DND-41 (cell line): Measurements from ENCODE around the gene CYB561A3.

ENCODE experiments used
- ATAC-seq: fragments of 200-7000 bp; cut with Tn5 transposase; 3 replicates; pipeline ENCODE4 v1.9.1; 2021; ENCODE audit warnings: low read depth; ENCODE audit not compliant: insufficient read depth
- DNase-seq: peaks from one replicate; pipeline ENCODE4 v3.0.0-alpha.2; 2020
- H2AFZ ChIP-seq: 2 replicates; pipeline ENCODE4 v1.6.0; 2012; ENCODE audit warnings: low read depth, low read length
- H3K27ac ChIP-seq: 2 replicates; pipeline ENCODE4 v1.5.1; 2012; ENCODE audit warnings: low read length, inconsistent platforms
- H3K27me3 ChIP-seq: fragments of 200-600 bp; sonication (generic); 2 replicates; pipeline ENCODE4 v1.6.0; 2012; ENCODE audit warnings: low read length, mild to moderate bottlenecking, inconsistent platforms; ENCODE audit not compliant: insufficient read depth, poor library complexity
- H3K36me3 ChIP-seq: 2 replicates; pipeline ENCODE4 v1.5.1; 2012; ENCODE audit warnings: low read length, inconsistent platforms; ENCODE audit not compliant: insufficient read depth
- H3K4me1 ChIP-seq: 2 replicates; pipeline ENCODE4 v1.5.1; 2012; ENCODE audit warnings: mild to moderate bottlenecking, low read length; ENCODE audit not compliant: insufficient read depth
- H3K4me2 ChIP-seq: 2 replicates; pipeline ENCODE4 v1.6.0; 2012; ENCODE audit warnings: mild to moderate bottlenecking, moderate library complexity, low read length, inconsistent platforms; ENCODE audit not compliant: insufficient read depth
- H3K4me3 ChIP-seq, 2 experiments: fragments of 200-600 bp in 1 of 2; shearing (Covaris generic) in 1 of 2; 2 replicates each; pipeline ENCODE4 v1.5.1; 2012 to 2016; ENCODE audit warnings: inconsistent platforms in 2 of 2, low read length in 2 of 2, mild to moderate bottlenecking in 2 of 2, low read depth in 1 of 2, moderate library complexity in 1 of 2
- H3K79me2 ChIP-seq: 2 replicates; pipeline ENCODE4 v1.6.0; 2012; ENCODE audit warnings: low read length, inconsistent platforms; ENCODE audit not compliant: insufficient read depth
- H3K9ac ChIP-seq: 2 replicates; pipeline ENCODE4 v1.6.0; 2012; ENCODE audit warnings: low read depth, mild to moderate bottlenecking, inconsistent platforms, low read length, moderate library complexity
- H3K9me3 ChIP-seq: 2 replicates; pipeline ENCODE4 v1.5.1; 2012; ENCODE audit warnings: low read length, moderate library complexity, mild to moderate bottlenecking, inconsistent platforms; ENCODE audit not compliant: insufficient read depth, severe bottlenecking
- H4K20me1 ChIP-seq: 2 replicates; pipeline ENCODE4 v1.6.0; 2012; ENCODE audit warnings: low read length; ENCODE audit not compliant: insufficient read depth
- EZH2 ChIP-seq: IDR thresholded peaks from 3 replicates; pipeline ENCODE4 v1.6.1; 2012; ENCODE audit warnings: borderline replicate concordance, low read depth, mild to moderate bottlenecking, moderate library complexity, low read length, inconsistent platforms; ENCODE audit not compliant: severe bottlenecking
- TF ChIP-seq, protein P1 (sequence below): IDR thresholded peaks from 2 replicates; pipeline ENCODE4 v1.5.1; 2012; ENCODE audit warnings: borderline replicate concordance, low read length, moderate library complexity, mild to moderate bottlenecking; ENCODE audit not compliant: poor library complexity, severe bottlenecking; ENCODE audit errors: extremely low read depth

The CYB561A3 gene

DNA sequence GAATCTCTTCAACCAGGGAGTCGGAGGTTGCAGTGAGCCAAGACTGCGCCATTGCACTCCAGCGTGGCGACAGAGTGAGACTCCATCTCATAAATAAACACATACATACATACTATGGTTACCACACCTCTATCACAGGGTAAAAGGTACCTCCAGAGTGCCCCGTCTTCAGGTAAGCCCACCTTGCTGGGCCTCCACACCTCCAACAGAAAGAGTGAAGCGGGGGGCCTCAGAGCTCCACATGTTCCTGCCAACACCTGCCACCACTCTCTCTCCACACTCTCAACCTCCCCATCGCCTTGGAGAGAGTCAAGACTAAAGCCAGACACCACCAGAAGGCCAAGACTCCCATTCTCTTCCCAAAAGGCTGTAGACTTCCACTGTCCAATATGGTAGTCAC, 56.3 kb downstream of the CYB561A3 start:
- Histone ChIP-seq H3K9me3 (no peaks in the 10 kb centered on the region), H2AFZ (no peak overlapping the region), H3K79me2 (no peaks in the 10 kb centered on the region), H3K4me2 (no peak overlapping the region), H3K27me3 (no peaks in the 10 kb centered on the region), H3K36me3 (peaks cover 98% of the 10 kb centered on the region), H3K9ac (no peak overlapping the region), H3K4me3 (no peak overlapping the region), H3K27ac (no peak overlapping the region), H3K4me1 (no peaks in the 10 kb centered on the region), H4K20me1 (peaks cover 25% of the 10 kb centered on the region; the same call in 1 of the 2 replicates)
- no peak for DNase-seq
- TF ChIP-seq, protein P1, sequence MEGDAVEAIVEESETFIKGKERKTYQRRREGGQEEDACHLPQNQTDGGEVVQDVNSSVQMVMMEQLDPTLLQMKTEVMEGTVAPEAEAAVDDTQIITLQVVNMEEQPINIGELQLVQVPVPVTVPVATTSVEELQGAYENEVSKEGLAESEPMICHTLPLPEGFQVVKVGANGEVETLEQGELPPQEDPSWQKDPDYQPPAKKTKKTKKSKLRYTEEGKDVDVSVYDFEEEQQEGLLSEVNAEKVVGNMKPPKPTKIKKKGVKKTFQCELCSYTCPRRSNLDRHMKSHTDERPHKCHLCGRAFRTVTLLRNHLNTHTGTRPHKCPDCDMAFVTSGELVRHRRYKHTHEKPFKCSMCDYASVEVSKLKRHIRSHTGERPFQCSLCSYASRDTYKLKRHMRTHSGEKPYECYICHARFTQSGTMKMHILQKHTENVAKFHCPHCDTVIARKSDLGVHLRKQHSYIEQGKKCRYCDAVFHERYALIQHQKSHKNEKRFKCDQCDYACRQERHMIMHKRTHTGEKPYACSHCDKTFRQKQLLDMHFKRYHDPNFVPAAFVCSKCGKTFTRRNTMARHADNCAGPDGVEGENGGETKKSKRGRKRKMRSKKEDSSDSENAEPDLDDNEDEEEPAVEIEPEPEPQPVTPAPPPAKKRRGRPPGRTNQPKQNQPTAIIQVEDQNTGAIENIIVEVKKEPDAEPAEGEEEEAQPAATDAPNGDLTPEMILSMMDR = no peak
- TF ChIP-seq EZH2 = no peak
- ATAC-seq = no peak

DNA sequence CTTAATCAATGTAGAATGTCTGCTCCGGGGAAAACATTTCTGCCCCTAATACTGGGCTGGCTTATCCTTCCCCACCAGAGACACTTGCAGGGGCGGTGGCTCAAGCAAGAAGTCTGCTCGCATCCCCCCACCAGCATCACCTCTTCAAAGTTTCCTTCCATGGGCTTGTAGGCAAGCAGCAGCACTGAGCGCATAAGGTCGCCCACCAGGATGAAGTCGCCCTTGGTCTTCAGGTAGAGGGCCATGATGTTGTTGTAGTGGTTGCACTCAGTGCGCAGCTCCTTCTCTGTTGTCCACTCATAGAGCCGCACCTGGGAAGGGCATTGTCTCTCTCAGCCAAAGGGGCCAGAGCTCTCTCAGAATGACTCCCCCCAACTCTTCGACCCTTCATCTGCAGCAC, 58.0 kb downstream of the CYB561A3 start:
- no peaks in the 10 kb centered on the region for H3K79me2 ChIP-seq
- H3K27ac ChIP-seq = no peak overlapping the region
- H3K27me3 ChIP-seq = no peaks in the 10 kb centered on the region
- no peaks in the 10 kb centered on the region for H3K4me1 ChIP-seq
- peaks cover 25% of the 10 kb centered on the region; the same call in 1 of the 2 replicates for H4K20me1 ChIP-seq
- ATAC-seq (no peak), DNase-seq (no peak)
- H3K36me3 ChIP-seq = peaks cover 97% of the 10 kb centered on the region
- no peak overlapping the region for H3K4me3 ChIP-seq
- no peak overlapping the region for H2AFZ ChIP-seq
- H3K4me2 ChIP-seq = no peak overlapping the region
- TF ChIP-seq, protein P1 = no peak
- TF ChIP-seq EZH2 = no peak
- H3K9ac ChIP-seq = no peak overlapping the region
- H3K9me3 ChIP-seq = no peaks in the 10 kb centered on the region

DNA sequence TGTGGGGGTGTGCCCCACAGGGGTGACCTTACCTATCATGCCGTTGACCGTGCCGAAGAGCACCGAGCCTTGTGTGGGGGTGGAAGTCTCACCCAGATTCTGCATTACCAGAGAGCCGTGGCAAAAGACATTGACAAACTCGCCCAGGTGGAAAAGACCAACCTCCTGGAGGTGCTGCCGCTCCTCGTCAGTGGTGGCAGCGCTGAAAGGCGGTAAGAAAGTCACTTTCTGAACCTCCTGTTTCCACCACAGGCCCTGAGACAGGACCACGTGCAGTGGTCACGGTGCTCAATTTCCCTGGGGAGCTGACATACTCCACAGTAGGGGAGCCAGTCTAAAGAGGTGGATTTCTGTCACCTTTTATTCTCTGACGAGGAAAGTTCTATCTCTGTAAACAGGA, 59.1 kb downstream of the CYB561A3 start:
- TF ChIP-seq, protein P1 = no peak
- no peak for TF ChIP-seq EZH2
- ATAC-seq (no peak), DNase-seq (no peak)
- no peaks in the 10 kb centered on the region for H3K79me2 ChIP-seq
- H2AFZ ChIP-seq = no peak overlapping the region
- H4K20me1 ChIP-seq = peaks cover 21% of the 10 kb centered on the region
- no peak overlapping the region for H3K9ac ChIP-seq
- H3K4me1 ChIP-seq = no peaks in the 10 kb centered on the region
- no peaks in the 10 kb centered on the region for H3K9me3 ChIP-seq
- no peak overlapping the region for H3K4me2 ChIP-seq
- no peaks in the 10 kb centered on the region for H3K27me3 ChIP-seq
- H3K4me3 ChIP-seq = no peak overlapping the region
- H3K36me3 ChIP-seq = peaks cover 93% of the 10 kb centered on the region
- no peak overlapping the region for H3K27ac ChIP-seq
